Stimulated activated naive CD8-positive, alpha-beta T cell treated with anti-CD3 and anti-CD28 coated beads, Interleukin-15, amount 100 ng/mL, for 72 hours (primary cell): ENCODE measurements around the gene NDFIP1.
A peak's percentile ranks its signal among the peaks of the same experiment; 100 is the strongest.

ENCODE experiments used
- ATAC-seq: fragments of 150-1000 bp; cut with Tn5 transposase; 2 replicates; pipeline ENCODE4 v1.10.0; 2021; ENCODE audit warnings: mild to moderate bottlenecking, moderate library complexity
- DNase-seq, 2 donors: peaks; one replicate each; pipeline ENCODE4 v3.0.0; 2021 to 2022
- H3K27ac Mint-ChIP-seq, 2 donors: one replicate each; pipeline ENCODE4 v1.8.0; 2022; ENCODE audit warnings: mild to moderate bottlenecking in 2 of 2, mixed read lengths in 2 of 2, moderate library complexity in 2 of 2
- H3K27me3 Mint-ChIP-seq: one replicate; pipeline ENCODE4 v1.8.0; 2022; ENCODE audit warnings: mixed read lengths
- H3K4me1 Mint-ChIP-seq: one replicate; pipeline ENCODE4 v1.8.0; 2022; ENCODE audit warnings: mild to moderate bottlenecking, mixed read lengths
- H3K4me3 Mint-ChIP-seq, 2 donors: one replicate each; pipeline ENCODE4 v1.8.0; 2022; ENCODE audit warnings: mild to moderate bottlenecking in 2 of 2, mixed read lengths in 2 of 2, moderate library complexity in 1 of 2
- H3K9me3 Mint-ChIP-seq, 2 donors: one replicate each; pipeline ENCODE4 v1.8.0; 2022; ENCODE audit warnings: mixed read lengths in 2 of 2

Gene NDFIP1

GRCh38 chr5:142104491-142104890, 4.1 kb upstream of the NDFIP1 start:
- Mint-ChIP-seq H3K27ac (peak overlapping the region; percentile 92 to 94), H3K4me3 (peak overlapping the region; percentile 27 to 60)
- DNase-seq, result peak; percentile 32 to 44

GRCh38 chr5:142106061-142106460, 2.5 kb upstream of the NDFIP1 start:
- H3K9me3 Mint-ChIP-seq, result peaks cover 5% of the 10 kb centered on the region in 2 donors
- DNase-seq, result no peak

More at GRCh38 chr5:142104491-142104890, 4.1 kb upstream of the NDFIP1 start:
- peaks cover 68% of the 10 kb centered on the region for H3K4me1 Mint-ChIP-seq
- H3K9me3 Mint-ChIP-seq, result peaks cover 9 to 10% of the 10 kb centered on the region in 2 donors
- no peaks in the 10 kb centered on the region for H3K27me3 Mint-ChIP-seq
- peak; percentile 28 for ATAC-seq

GRCh38 chr5:142107036-142107735, 1.4 kb upstream of the NDFIP1 start:
- Mint-ChIP-seq H3K4me1 (peaks cover 63% of the 10 kb centered on the region), H3K9me3 (no peaks in the 10 kb centered on the region), H3K27me3 (no peaks in the 10 kb centered on the region), H3K27ac (peak overlapping the region in 1 of 2 donors; percentile 98), H3K4me3 (peak overlapping the region; percentile 82 to 90)
- ATAC-seq (no peak), DNase-seq (no peak)

More at GRCh38 chr5:142106061-142106460, 2.5 kb upstream of the NDFIP1 start:
- peak overlapping the region; percentile 27 to 36 for H3K4me3 Mint-ChIP-seq
- no peaks in the 10 kb centered on the region for H3K27me3 Mint-ChIP-seq
- peak overlapping the region; percentile 78 to 94 for H3K27ac Mint-ChIP-seq
- H3K4me1 Mint-ChIP-seq, result peaks cover 57% of the 10 kb centered on the region
- ATAC-seq, result no peak

GRCh38 chr5:142107736-142108431, 695 bp upstream of the NDFIP1 start:
- ATAC-seq, result no peak
- Mint-ChIP-seq H3K4me1 (peaks cover 66% of the 10 kb centered on the region), H3K9me3 (no peaks in the 10 kb centered on the region), H3K4me3 (peak overlapping the region; percentile 82 to 90), H3K27ac (peak overlapping the region; percentile 96 to 98), H3K27me3 (no peaks in the 10 kb centered on the region)
- no peak for DNase-seq

- H3K27ac Mint-ChIP-seq, result peak overlapping the region; percentile 98
- ATAC-seq, result peak; percentile 18
- H3K4me3 Mint-ChIP-seq, result peak overlapping the region; percentile 90 to 98
- H3K9me3 Mint-ChIP-seq, result no peaks in the 10 kb centered on the region
- peak in 1 of 2 donors; percentile 51 for DNase-seq
- peaks cover 76% of the 10 kb centered on the region for H3K4me1 Mint-ChIP-seq
- H3K27me3 Mint-ChIP-seq, result no peaks in the 10 kb centered on the region
Measured at GRCh38 chr5:142109331-142110045, 909 bp downstream of the NDFIP1 start.

GRCh38 chr5:142110046-142110531, 1.5 kb downstream of the NDFIP1 start:
- H3K4me3 Mint-ChIP-seq, result peak overlapping the region; percentile 90 to 98
- ATAC-seq (peak; percentile 19), DNase-seq (peak in 1 of 2 donors; percentile 56)
- no peaks in the 10 kb centered on the region for H3K27me3 Mint-ChIP-seq
- H3K4me1 Mint-ChIP-seq, result peaks cover 70% of the 10 kb centered on the region
- peak overlapping the region; percentile 98 for H3K27ac Mint-ChIP-seq
- H3K9me3 Mint-ChIP-seq, result no peaks in the 10 kb centered on the region

GRCh38 chr5:142110988-142111687, 2.6 kb downstream of the NDFIP1 start:
- Mint-ChIP-seq H3K27ac (peak overlapping the region in 1 of 2 donors; percentile 74), H3K4me1 (peaks cover 70% of the 10 kb centered on the region), H3K27me3 (no peaks in the 10 kb centered on the region), H3K9me3 (no peaks in the 10 kb centered on the region), H3K4me3 (peak overlapping the region; percentile 90 to 98)
- ATAC-seq (no peak), DNase-seq (no peak)

- DNase-seq (no peak), ATAC-seq (no peak)
- H3K9me3 Mint-ChIP-seq, result no peaks in the 10 kb centered on the region
- no peak overlapping the region for H3K4me3 Mint-ChIP-seq
- H3K27me3 Mint-ChIP-seq, result no peaks in the 10 kb centered on the region
- H3K4me1 Mint-ChIP-seq, result peaks cover 80% of the 10 kb centered on the region
- no peak overlapping the region for H3K27ac Mint-ChIP-seq
Measured at GRCh38 chr5:142114687-142115086, 6.1 kb downstream of the NDFIP1 start.

GRCh38 chr5:142115937-142116614, 7.5 kb downstream of the NDFIP1 start:
- no peaks in the 10 kb centered on the region for H3K27me3 Mint-ChIP-seq
- ATAC-seq (no peak), DNase-seq (no peak)

GRCh38 chr5:142117579-142118151, 9.1 kb downstream of the NDFIP1 start:
- no peaks in the 10 kb centered on the region for H3K27me3 Mint-ChIP-seq
- peak overlapping the region in 1 of 2 donors; percentile 86 for H3K27ac Mint-ChIP-seq
- peak overlapping the region; percentile 26 to 71 for H3K4me3 Mint-ChIP-seq
- no peaks in the 10 kb centered on the region for H3K9me3 Mint-ChIP-seq
- DNase-seq, result no peak
- peaks cover 86% of the 10 kb centered on the region for H3K4me1 Mint-ChIP-seq
- no peak for ATAC-seq

More at GRCh38 chr5:142115937-142116614, 7.5 kb downstream of the NDFIP1 start:
- Mint-ChIP-seq H3K27ac (peak overlapping the region in 1 of 2 donors; percentile 90), H3K4me1 (peaks cover 88% of the 10 kb centered on the region), H3K9me3 (no peaks in the 10 kb centered on the region), H3K4me3 (peak overlapping the region; percentile 16 to 64)

- Mint-ChIP-seq H3K27me3 (no peaks in the 10 kb centered on the region), H3K27ac (no peak overlapping the region), H3K9me3 (no peaks in the 10 kb centered on the region), H3K4me3 (peak overlapping the region; percentile 26 to 71), H3K4me1 (peaks cover 85% of the 10 kb centered on the region)
- DNase-seq (peak in 1 of 2 donors; percentile 44), ATAC-seq (peak; percentile 93)
Measured at GRCh38 chr5:142118155-142118686, 9.6 kb downstream of the NDFIP1 start.

- Mint-ChIP-seq H3K27me3 (no peaks in the 10 kb centered on the region), H3K4me1 (peaks cover 82% of the 10 kb centered on the region), H3K4me3 (no peak overlapping the region), H3K27ac (no peak overlapping the region), H3K9me3 (no peaks in the 10 kb centered on the region)
- no peak for DNase-seq
- no peak for ATAC-seq
Measured at GRCh38 chr5:142119051-142119625, 10.6 kb downstream of the NDFIP1 start.

GRCh38 chr5:142120247-142120935, 11.8 kb downstream of the NDFIP1 start:
- H3K4me3 Mint-ChIP-seq, result peak overlapping the region; percentile 70 to 71
- ATAC-seq (peak; percentile 27), DNase-seq (no peak)
- H3K27me3 Mint-ChIP-seq, result no peaks in the 10 kb centered on the region
- peaks cover 87% of the 10 kb centered on the region for H3K4me1 Mint-ChIP-seq
- no peaks in the 10 kb centered on the region for H3K9me3 Mint-ChIP-seq
- H3K27ac Mint-ChIP-seq, result peak overlapping the region in 1 of 2 donors; percentile 67
